B cell (primary cell): Measurements from ENCODE around the gene PRSS21. TPM values are rescaled to one million over a fixed set of nuclear protein-coding genes. Genes with fewer than 3 reads are reported as not detected.

Source experiments
- ATAC-seq: fragments of 200-7000 bp; cut with Tn5 transposase; one replicate; pipeline ENCODE4 v1.10.0; 2021; ENCODE audit warnings: low read depth, mild to moderate bottlenecking, moderate number of reproducible peaks, moderate library complexity
- CTCF ChIA-PET: fragments of 350-600 bp; sonication (Branson Sonifier 250); formaldehyde crosslinking; loops from one replicate; lab custom pipeline; 2021; ENCODE audit warnings: antibody characterized with exemption, inconsistent platforms; lab: Charles Lee
- POLR2A ChIA-PET: fragments of 350-600 bp; sonication (Branson Sonifier 250); formaldehyde crosslinking; loops from one replicate; lab custom pipeline; 2021; ENCODE audit warnings: antibody characterized with exemption; lab: Charles Lee
- DNase-seq: peaks from one replicate; pipeline ENCODE4 v3.0.0; 2013
- H2AFZ ChIP-seq: 2 replicates; pipeline ENCODE4 v1.6.1; 2012; ENCODE audit warnings: mild to moderate bottlenecking, low read depth, low read length; ENCODE audit not compliant: insufficient read depth, poor library complexity, severe bottlenecking
- H3K27ac ChIP-seq, 2 donors: 1 replicate in 1 of 2; 2 replicates in 1 of 2; pipeline ENCODE4 v1.5.1; 2012 to 2013; ENCODE audit warnings: low read length in 2 of 2, mild to moderate bottlenecking in 2 of 2, moderate library complexity in 1 of 2
- H3K27me3 ChIP-seq, 4 experiments: fragments of 200-600 bp in 1 of 4; sonication (generic) in 1 of 4; replicated peaks in 1 of 4; 1 replicate in 2 of 4; 2 replicates in 2 of 4; pipeline versions ENCODE4 v1.6.1 to v1.7.0; 2013 to 2016; ENCODE audit warnings: low read length in 3 of 4, mild to moderate bottlenecking in 2 of 4, mixed read lengths in 1 of 4, moderate library complexity in 1 of 4; ENCODE audit not compliant: insufficient read depth in 4 of 4, control insufficient read depth in 3 of 4; ENCODE audit errors: control extremely low read depth in 1 of 4
- H3K36me3 ChIP-seq, 2 experiments: replicated peaks in 1 of 2; 1 replicate in 1 of 2; 2 replicates in 1 of 2; pipeline versions ENCODE4 v1.6.1 to v1.7.1; 2013; ENCODE audit warnings: low read length in 1 of 2; ENCODE audit not compliant: insufficient read depth in 2 of 2, control insufficient read depth in 1 of 2; ENCODE audit errors: control extremely low read depth in 1 of 2, extremely low read depth in 1 of 2
- H3K4me1 ChIP-seq, 2 donors: fragments of 200-600 bp in 1 of 2; sonication (generic) in 1 of 2; 1 replicate in 1 of 2; 2 replicates in 1 of 2; pipeline versions ENCODE4 v1.5.1 to v1.6.1; 2013 to 2017; ENCODE audit warnings: low read length in 2 of 2; ENCODE audit not compliant: control insufficient read depth in 2 of 2, insufficient read depth in 2 of 2
- H3K4me2 ChIP-seq: replicated peaks from 2 replicates; pipeline ENCODE3; 2012; ENCODE audit warnings: mild to moderate bottlenecking, low read depth, low read length; ENCODE audit not compliant: poor library complexity, severe bottlenecking
- H3K4me3 ChIP-seq, 5 experiments: fragments of 200-600 bp in 1 of 5; sonication (generic) in 1 of 5; 1 replicate in 3 of 5; 2 replicates in 2 of 5; pipeline versions ENCODE4 v1.5.1 to v1.7.0; 2011 to 2016; ENCODE audit warnings: low read length in 4 of 5, mild to moderate bottlenecking in 4 of 5, low read depth in 2 of 5, control low read depth in 1 of 5, moderate library complexity in 1 of 5; ENCODE audit not compliant: insufficient read depth in 1 of 5; ENCODE audit errors: control extremely low read depth in 1 of 5, extremely low read depth in 1 of 5
- H3K79me2 ChIP-seq: fragments of 200-600 bp; sonication (generic); one replicate; pipeline ENCODE4 v1.6.0; 2016; ENCODE audit warnings: low read length; ENCODE audit not compliant: control insufficient read depth, insufficient read depth
- H3K9ac ChIP-seq: fragments of 200-600 bp; sonication (generic); 2 replicates; pipeline ENCODE4 v1.6.1; 2017; ENCODE audit warnings: mild to moderate bottlenecking, low read length, moderate library complexity
- H3K9me3 ChIP-seq, 3 donors: one replicate each; pipeline versions ENCODE4 v1.6.1 to v1.7.1; 2013; ENCODE audit warnings: low read length in 2 of 3; ENCODE audit not compliant: control insufficient read depth in 2 of 3, insufficient read depth in 1 of 3; ENCODE audit errors: control extremely low read depth in 1 of 3
- H4K20me1 ChIP-seq: 2 replicates; pipeline ENCODE4 v1.6.0; 2012; ENCODE audit warnings: mild to moderate bottlenecking, low read length; ENCODE audit not compliant: insufficient read depth, control insufficient read depth, poor library complexity, severe bottlenecking
- H3K27ac Mint-ChIP-seq: one replicate; pipeline ENCODE4 v1.8.0; 2021; ENCODE audit warnings: mixed read lengths
- H3K27me3 Mint-ChIP-seq: one replicate; pipeline ENCODE4 v1.8.0; 2021; ENCODE audit warnings: mixed read lengths
- H3K4me1 Mint-ChIP-seq: one replicate; pipeline ENCODE4 v1.8.0; 2021; ENCODE audit warnings: mixed read lengths
- H3K4me3 Mint-ChIP-seq: one replicate; pipeline ENCODE4 v1.8.0; 2021; ENCODE audit warnings: mixed read lengths
- H3K9me3 Mint-ChIP-seq: one replicate; pipeline ENCODE4 v1.8.0; 2022; ENCODE audit warnings: mixed read lengths; ENCODE audit not compliant: insufficient read depth
- CTCF ChIP-seq: fragments of 200-600 bp; IDR thresholded peaks from one replicate; pipeline ENCODE4 v1.8.0; 2022; ENCODE audit warnings: antibody characterized with exemption, mild to moderate bottlenecking
- EZH2 ChIP-seq: IDR thresholded peaks from 2 replicates; pipeline ENCODE4 v1.6.1; 2012; ENCODE audit warnings: borderline replicate concordance, low read depth, mild to moderate bottlenecking, moderate library complexity, low read length; ENCODE audit not compliant: insufficient read depth, poor library complexity, severe bottlenecking
- WGBS: methylation state at CpG from one replicate; pipeline ENCODE4 v1.1.5; 2013; ENCODE audit warnings: missing lambda C conversion rate; ENCODE audit not compliant: insufficient coverage; 5-methylcytosine and 5-hydroxymethylcytosine counted together
- intact Hi-C: fragments of 100-400 bp; cut with micrococcal nuclease; formaldehyde crosslinking; loops from one replicate; pipeline ENCODE4 v1.10.0; 2022
- polyA plus RNA-seq: library from polyadenylated mRNA; depleted of rRNA; stranded (reverse); fragments of >200 nt; gene quantifications from 2 replicates; pipeline ENCODE4 v1.2.3, GENCODE V29; 2012
- total RNA-seq, 2 donors: library from RNA; stranded (reverse); fragments of 120-200 nt in 1 of 2; gene quantifications; 1 replicate in 1 of 2; 2 replicates in 1 of 2; pipeline versions ENCODE4 v1.2.3 to v1.2.4, GENCODE V29; 2013 to 2022

Gene PRSS21
- total and polyA plus RNA-seq, 2 donors (not counting 1 experiment from before 2014, with no cell fraction given), result 2.0 to 5.8 TPM

- H3K9me3 Mint-ChIP-seq, result no peaks in the 10 kb centered on the region
- Histone ChIP-seq H3K4me3 (no peak overlapping the region), H3K79me2 (no peaks in the 10 kb centered on the region), H4K20me1 (no peaks in the 10 kb centered on the region), H3K9ac (no peak overlapping the region), H3K27me3 (peaks cover 0 to 29% (median 5%) of the 10 kb centered on the region in 4 experiments), H3K4me2 (no peak overlapping the region), H3K27ac (no peak overlapping the region), H3K36me3 (no peaks in the 10 kb centered on the region), H2AFZ (no peak overlapping the region), H3K4me1 (no peaks in the 10 kb centered on the region), H3K9me3 (no peaks in the 10 kb centered on the region)
- no peak overlapping the region for H3K27ac Mint-ChIP-seq
- ATAC-seq, result no peak
- no peaks in the 10 kb centered on the region for H3K4me1 Mint-ChIP-seq
- DNase-seq, result no peak
- ChIA-PET CTCF (no interaction called here), POLR2A (no interaction called here)
- intact Hi-C loops, result no loop called here
- TF ChIP-seq EZH2 (no peak), CTCF (no peak)
- peaks cover 18% of the 10 kb centered on the region for H3K27me3 Mint-ChIP-seq
- 84% methylated on average over 5 of the region's 5 CpGs for WGBS
- H3K4me3 Mint-ChIP-seq, result no peak overlapping the region
Measured at GRCh38 chr16:2830355-2830695, 13.3 kb downstream of the PRSS21 start.

GRCh38 chr16:2831203-2831602 lies 14.2 kb downstream of the PRSS21 start:
- H3K9me3 Mint-ChIP-seq, result no peaks in the 10 kb centered on the region
- WGBS, result 95% methylated on average over 15 of the region's 15 CpGs
- no peak overlapping the region for H3K4me2 ChIP-seq
- no peak overlapping the region for H3K9ac ChIP-seq
- H3K79me2 ChIP-seq, result no peaks in the 10 kb centered on the region
- ChIA-PET POLR2A (no interaction called here), CTCF (no interaction called here)
- no peaks in the 10 kb centered on the region for H3K4me1 ChIP-seq
- peaks cover 27% of the 10 kb centered on the region for H3K27me3 Mint-ChIP-seq
- DNase-seq, result no peak
- H4K20me1 ChIP-seq, result no peaks in the 10 kb centered on the region
- intact Hi-C loops, result no loop called here
- peaks cover 0 to 34% (median 5%) of the 10 kb centered on the region in 4 experiments for H3K27me3 ChIP-seq
- TF ChIP-seq CTCF, result no peak
- no peak for TF ChIP-seq EZH2
- no peak overlapping the region for H2AFZ ChIP-seq
- H3K4me3 ChIP-seq, result no peak overlapping the region
- ATAC-seq, result no peak
- H3K9me3 ChIP-seq, result no peaks in the 10 kb centered on the region
- H3K36me3 ChIP-seq, result no peaks in the 10 kb centered on the region
- H3K27ac ChIP-seq, result no peak overlapping the region
- no peak overlapping the region for H3K27ac Mint-ChIP-seq
- no peaks in the 10 kb centered on the region for H3K4me1 Mint-ChIP-seq
- no peak overlapping the region for H3K4me3 Mint-ChIP-seq
